Measurements from ENCODE around the gene XIRP2. TPM values are rescaled to one million over a fixed set of nuclear protein-coding genes. Genes with fewer than 3 reads are reported as not detected.

XIRP2 gene
- total RNA-seq, 1 experiment from 2014 or later = not detected

- TF ChIP-seq EZH2phosphoT487 (IDR thresholded peaks at IDR 0.05; ENCODE audit: borderline replicate concordance) = no peak
- TF ChIP-seq SRF (IDR thresholded peaks at IDR 0.05; ENCODE audit: low read depth) = no peak
- TF ChIP-seq CBX3 (IDR thresholded peaks at IDR 0.05; ENCODE audit: low read depth) = no peak
- no peak for TF ChIP-seq YY1 (IDR thresholded peaks at IDR 0.05; ENCODE audit: extremely low read depth, insufficient replicate concordance, low read depth, low read length)
- no peak for TF ChIP-seq RAD21 (IDR thresholded peaks at IDR 0.05; ENCODE audit: low read depth)
- TF ChIP-seq JUND (IDR thresholded peaks at IDR 0.05) = no peak
- TF ChIP-seq, protein P1, sequence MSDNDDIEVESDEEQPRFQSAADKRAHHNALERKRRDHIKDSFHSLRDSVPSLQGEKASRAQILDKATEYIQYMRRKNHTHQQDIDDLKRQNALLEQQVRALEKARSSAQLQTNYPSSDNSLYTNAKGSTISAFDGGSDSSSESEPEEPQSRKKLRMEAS (IDR thresholded peaks at IDR 0.05) = no peak
- TF ChIP-seq CEBPB (IDR thresholded peaks at IDR 0.05; ENCODE audit: low read depth) = no peak
- no peak for TF ChIP-seq ZFX (IDR thresholded peaks at IDR 0.05)
These were observed 17.9 kb upstream of the XIRP2 start (continued) for GRCh38 chr2:166870346-166870745.

GRCh38 chr2:166881177-166881576, 7.1 kb upstream of the XIRP2 start:
- H3K4me3 ChIP-seq (replicated peaks in 1 of 2; ENCODE audit: low read depth in 1 of 2, low read length in 2 of 2) = no peak overlapping the region
- DNase-seq (ENCODE audit: low read depth, low spot score) (no peak), ATAC-seq (no peak)
- no peak overlapping the region for H3K27ac ChIP-seq (ENCODE audit: low read depth, low read length)
- no peak overlapping the region for H3K9ac ChIP-seq (ENCODE audit: low read length)
- TF ChIP-seq ELF1 (IDR thresholded peaks at IDR 0.05; ENCODE audit: borderline replicate concordance, low read depth) = no peak
- no peak for TF ChIP-seq SIN3A (IDR thresholded peaks at IDR 0.05; ENCODE audit: low read depth)
- TF ChIP-seq ATF3 (IDR thresholded peaks at IDR 0.05) = no peak
- TF ChIP-seq, protein P2, sequence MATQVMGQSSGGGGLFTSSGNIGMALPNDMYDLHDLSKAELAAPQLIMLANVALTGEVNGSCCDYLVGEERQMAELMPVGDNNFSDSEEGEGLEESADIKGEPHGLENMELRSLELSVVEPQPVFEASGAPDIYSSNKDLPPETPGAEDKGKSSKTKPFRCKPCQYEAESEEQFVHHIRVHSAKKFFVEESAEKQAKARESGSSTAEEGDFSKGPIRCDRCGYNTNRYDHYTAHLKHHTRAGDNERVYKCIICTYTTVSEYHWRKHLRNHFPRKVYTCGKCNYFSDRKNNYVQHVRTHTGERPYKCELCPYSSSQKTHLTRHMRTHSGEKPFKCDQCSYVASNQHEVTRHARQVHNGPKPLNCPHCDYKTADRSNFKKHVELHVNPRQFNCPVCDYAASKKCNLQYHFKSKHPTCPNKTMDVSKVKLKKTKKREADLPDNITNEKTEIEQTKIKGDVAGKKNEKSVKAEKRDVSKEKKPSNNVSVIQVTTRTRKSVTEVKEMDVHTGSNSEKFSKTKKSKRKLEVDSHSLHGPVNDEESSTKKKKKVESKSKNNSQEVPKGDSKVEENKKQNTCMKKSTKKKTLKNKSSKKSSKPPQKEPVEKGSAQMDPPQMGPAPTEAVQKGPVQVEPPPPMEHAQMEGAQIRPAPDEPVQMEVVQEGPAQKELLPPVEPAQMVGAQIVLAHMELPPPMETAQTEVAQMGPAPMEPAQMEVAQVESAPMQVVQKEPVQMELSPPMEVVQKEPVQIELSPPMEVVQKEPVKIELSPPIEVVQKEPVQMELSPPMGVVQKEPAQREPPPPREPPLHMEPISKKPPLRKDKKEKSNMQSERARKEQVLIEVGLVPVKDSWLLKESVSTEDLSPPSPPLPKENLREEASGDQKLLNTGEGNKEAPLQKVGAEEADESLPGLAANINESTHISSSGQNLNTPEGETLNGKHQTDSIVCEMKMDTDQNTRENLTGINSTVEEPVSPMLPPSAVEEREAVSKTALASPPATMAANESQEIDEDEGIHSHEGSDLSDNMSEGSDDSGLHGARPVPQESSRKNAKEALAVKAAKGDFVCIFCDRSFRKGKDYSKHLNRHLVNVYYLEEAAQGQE (IDR thresholded peaks at IDR 0.05; ENCODE audit: low read depth) = no peak
- TF ChIP-seq ZNF274 (IDR thresholded peaks at IDR 0.05; ENCODE audit: low read depth, low read length) = no peak
- TF ChIP-seq, protein P3, sequence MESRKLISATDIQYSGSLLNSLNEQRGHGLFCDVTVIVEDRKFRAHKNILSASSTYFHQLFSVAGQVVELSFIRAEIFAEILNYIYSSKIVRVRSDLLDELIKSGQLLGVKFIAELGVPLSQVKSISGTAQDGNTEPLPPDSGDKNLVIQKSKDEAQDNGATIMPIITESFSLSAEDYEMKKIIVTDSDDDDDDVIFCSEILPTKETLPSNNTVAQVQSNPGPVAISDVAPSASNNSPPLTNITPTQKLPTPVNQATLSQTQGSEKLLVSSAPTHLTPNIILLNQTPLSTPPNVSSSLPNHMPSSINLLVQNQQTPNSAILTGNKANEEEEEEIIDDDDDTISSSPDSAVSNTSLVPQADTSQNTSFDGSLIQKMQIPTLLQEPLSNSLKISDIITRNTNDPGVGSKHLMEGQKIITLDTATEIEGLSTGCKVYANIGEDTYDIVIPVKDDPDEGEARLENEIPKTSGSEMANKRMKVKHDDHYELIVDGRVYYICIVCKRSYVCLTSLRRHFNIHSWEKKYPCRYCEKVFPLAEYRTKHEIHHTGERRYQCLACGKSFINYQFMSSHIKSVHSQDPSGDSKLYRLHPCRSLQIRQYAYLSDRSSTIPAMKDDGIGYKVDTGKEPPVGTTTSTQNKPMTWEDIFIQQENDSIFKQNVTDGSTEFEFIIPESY (IDR thresholded peaks at IDR 0.05; ENCODE audit: extremely low read depth, insufficient replicate concordance, low read length) = no peak
- TF ChIP-seq CTCF (IDR thresholded peaks at IDR 0.05 in 2 of 3, conservative IDR thresholded peaks at IDR 0.05 in 1 of 3; ENCODE audit: borderline replicate concordance in 1 of 3, insufficient read depth in 1 of 3, low read depth in 2 of 3, low read length in 2 of 3) = no peak
- TF ChIP-seq ZFX (IDR thresholded peaks at IDR 0.05) = no peak
- TF ChIP-seq POLR2AphosphoS5 (IDR thresholded peaks at IDR 0.05; ENCODE audit: low read depth, low read length) = no peak
- TF ChIP-seq, protein P1 (IDR thresholded peaks at IDR 0.05) = no peak
- no peak for TF ChIP-seq SRF (IDR thresholded peaks at IDR 0.05; ENCODE audit: low read depth)
- no peaks in the 10 kb centered on the region for H4K20me1 ChIP-seq (ENCODE audit: insufficient read depth)
- no peak overlapping the region for H2AFZ ChIP-seq (ENCODE audit: low read depth, low read length, poor library complexity, severe bottlenecking)
- H3K9me2 ChIP-seq (ENCODE audit: insufficient read depth) = no peaks in the 10 kb centered on the region
- peaks cover 6 to 8% of the 10 kb centered on the region in 2 experiments; a peak in 3 of 4 replicates for H3K9me3 ChIP-seq (ENCODE audit: control insufficient read depth in 1 of 2, insufficient read depth in 1 of 2, low read depth in 1 of 2, low read length in 2 of 2)
- H3K4me1 ChIP-seq (ENCODE audit: control insufficient read depth in 1 of 2, insufficient read depth in 2 of 2, low read length in 2 of 2) = no peaks in the 10 kb centered on the region
- H3K79me2 ChIP-seq (ENCODE audit: insufficient read depth, low read length) = no peaks in the 10 kb centered on the region
- CTCF ChIA-PET = no interaction called here
- POLR2A ChIA-PET = no interaction called here
- no peaks in the 10 kb centered on the region for H3K27me3 ChIP-seq (ENCODE audit: insufficient read depth, low read length)
- H3K36me3 ChIP-seq (ENCODE audit: control insufficient read depth in 1 of 2, insufficient read depth in 2 of 2, low read length in 2 of 2) = no peaks in the 10 kb centered on the region
- BruUV-seq (replicated peaks) = no TSS peak
- intact Hi-C loops (cut with micrococcal nuclease) = no loop called here
- RAD21 ChIA-PET (ENCODE audit: low non-redundant PET in 1 of 2, low total read pairs in 2 of 2, uncharacterized antibody in 2 of 2, unreplicated experiment in 2 of 2) = no interaction called here
- no peak overlapping the region for H3K4me2 ChIP-seq (ENCODE audit: low read length)
